H1 (cell line): ENCODE results near the gene TAF5. TPM values are rescaled to one million over a fixed set of nuclear protein-coding genes. Genes with fewer than 3 reads are reported as not detected.

ENCODE experiments used
- CTBP2 ChIP-seq: IDR thresholded peaks from 2 replicates; pipeline ENCODE4 v1.7.0; 2011; ENCODE audit warnings: borderline replicate concordance, mild to moderate bottlenecking, moderate library complexity, mixed read lengths, low read length; ENCODE audit not compliant: insufficient read depth, insufficient read length
- GTF2F1 ChIP-seq: IDR thresholded peaks from 2 replicates; pipeline ENCODE4 v1.6.1; 2012; ENCODE audit warnings: low read depth, low read length, improper control_type of control experiment, borderline replicate concordance
- HDAC2 ChIP-seq, 2 experiments: fragments of 300-600 bp in 1 of 2; sonication (generic) in 1 of 2; IDR thresholded peaks; 2 replicates each; pipeline ENCODE4 v1.6.1; 2011 to 2012; ENCODE audit warnings: low read depth in 2 of 2, low read length in 2 of 2, mild to moderate bottlenecking in 2 of 2, moderate library complexity in 2 of 2, borderline replicate concordance in 1 of 2, inconsistent platforms in 1 of 2
- JUND ChIP-seq: IDR thresholded peaks from 2 replicates; pipeline ENCODE4 v1.6.1; 2011; ENCODE audit warnings: mild to moderate bottlenecking, improper control_type of control experiment, low read length
- KDM4A ChIP-seq: IDR thresholded peaks from one replicate; pipeline ENCODE4 v1.7.1; 2012; ENCODE audit warnings: low read depth, mild to moderate bottlenecking, moderate library complexity, low read length, inconsistent platforms; ENCODE audit not compliant: severe bottlenecking
- KDM5A ChIP-seq: fragments of 200-600 bp; IDR thresholded peaks from 2 replicates; pipeline ENCODE4 v1.7.1; 2012; ENCODE audit warnings: mild to moderate bottlenecking, low read length, inconsistent platforms, mixed read lengths
- PHF8 ChIP-seq: fragments of 200-600 bp; sonication (generic); conservative IDR thresholded peaks from 2 replicates; pipeline ENCODE4 v1.7.1; 2012; ENCODE audit warnings: low read depth, mild to moderate bottlenecking, inconsistent platforms, low read length, moderate library complexity
- SP4 ChIP-seq: IDR thresholded peaks from 2 replicates; pipeline ENCODE4 v1.6.1; 2012; ENCODE audit warnings: low read length, inconsistent platforms
- TEAD4 ChIP-seq: IDR thresholded peaks from 2 replicates; pipeline ENCODE4 v1.6.1; 2012; ENCODE audit warnings: low read depth, low read length, inconsistent platforms, mixed read lengths
- polyA plus RNA-seq, 7 experiments: library from polyadenylated mRNA; depleted of rRNA in 3 of 7; stranded (reverse) in 5 of 7; unstranded in 2 of 7; fragments of >200 nt in 5 of 7; fragments of 200-250 nt in 2 of 7; gene quantifications; 1 replicate in 5 of 7; 2 replicates in 1 of 7; 4 replicates in 1 of 7; pipeline versions ENCODE4 v1.2.1 to v1.2.3, GENCODE V29; 2011 to 2013; ENCODE audit warnings: missing spikeins in 2 of 7, mixed read lengths in 2 of 7
- total RNA-seq: library from RNA; stranded (reverse); fragmentation: NEBNext Ultra II Directional; extraction: Animal tissue kit (Norgen Biotek cat#: 25700); gene quantifications from 2 replicates; pipeline ENCODE4 v1.2.1, GENCODE V29; 2021
- TF ChIP-seq, protein P1 (sequence below): IDR thresholded peaks from 2 replicates; pipeline ENCODE4 v1.6.1; 2012; ENCODE audit warnings: inconsistent platforms

TAF5 gene
- total and polyA plus RNA-seq, 2 of the 8 experiments (the other 6 are each of a cell fraction or from before 2014, with no cell fraction given): 5.8 to 15.6 TPM

GRCh38 chr10:103350517-103351260, 17.1 kb upstream of the TAF5 start, which contains the start of gene PCGF6 (continued):
- TF ChIP-seq CTBP2 (no peak), HDAC2 (IDR thresholded peaks at IDR 0.05; ENCODE audit: borderline replicate concordance in 1 of 2, low read depth in 2 of 2, low read length in 2 of 2) (peak in 1 of 2 experiments; percentile 56; a peak in 1 of 4 replicates), GTF2F1 (no peak), TEAD4 (no peak), KDM5A (0 out of 2 replicates have a peak, but pooled peaks have one; percentile 21), PHF8 (peak; percentile 67), KDM4A (peak; percentile 88), JUND (0 out of 2 replicates have a peak, but pooled peaks have one; percentile 26), SP4 (no peak)
- TF ChIP-seq, protein P1, sequence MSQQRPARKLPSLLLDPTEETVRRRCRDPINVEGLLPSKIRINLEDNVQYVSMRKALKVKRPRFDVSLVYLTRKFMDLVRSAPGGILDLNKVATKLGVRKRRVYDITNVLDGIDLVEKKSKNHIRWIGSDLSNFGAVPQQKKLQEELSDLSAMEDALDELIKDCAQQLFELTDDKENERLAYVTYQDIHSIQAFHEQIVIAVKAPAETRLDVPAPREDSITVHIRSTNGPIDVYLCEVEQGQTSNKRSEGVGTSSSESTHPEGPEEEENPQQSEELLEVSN: peak; percentile 97
